ENCODE measurements around the gene MAPK14. TPM values are rescaled to one million over a fixed set of nuclear protein-coding genes. Genes with fewer than 3 reads are reported as not detected.

The MAPK14 gene
- total RNA-seq, 1 donor from 2014 or later, result 41.3 TPM

DNA sequence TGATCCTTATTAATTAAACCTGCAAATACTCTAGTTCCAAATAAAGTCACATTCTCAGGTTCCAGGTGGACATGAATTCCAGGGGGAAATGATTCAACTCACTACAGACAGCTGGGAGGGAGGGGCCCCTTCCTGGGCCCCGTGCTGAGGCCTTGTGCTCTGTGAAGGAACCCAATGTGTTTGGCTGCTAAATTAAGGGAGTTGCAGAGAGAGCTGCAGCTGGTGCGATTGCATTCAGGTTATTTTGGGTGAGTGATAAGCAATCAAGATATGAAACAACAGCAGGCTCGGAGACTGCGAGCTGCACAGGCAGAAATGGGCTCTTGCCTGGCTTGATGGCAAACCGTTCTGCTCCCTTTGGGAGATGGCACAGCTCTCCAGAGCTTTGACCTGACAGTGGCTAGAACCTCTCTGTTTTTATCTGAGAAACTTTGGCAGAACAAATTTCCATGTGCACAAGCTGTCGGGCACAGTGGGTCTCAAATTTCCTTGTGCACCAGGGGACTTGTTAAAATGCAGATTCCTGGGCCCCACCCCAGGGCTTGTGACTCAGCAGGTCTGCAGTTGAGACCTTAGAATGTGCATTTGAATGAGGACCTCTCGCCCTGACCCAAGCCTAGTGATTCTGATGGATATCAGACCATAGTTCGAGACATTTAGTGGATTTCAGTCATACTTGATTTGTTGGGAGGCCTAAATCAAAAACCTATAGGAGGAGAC lies 112.5 kb downstream of the MAPK14 start:
- no peak for TF ChIP-seq EZH2 (IDR thresholded peaks at IDR 0.05; ENCODE audit: insufficient read depth, low read length)
- TF ChIP-seq, protein P1, sequence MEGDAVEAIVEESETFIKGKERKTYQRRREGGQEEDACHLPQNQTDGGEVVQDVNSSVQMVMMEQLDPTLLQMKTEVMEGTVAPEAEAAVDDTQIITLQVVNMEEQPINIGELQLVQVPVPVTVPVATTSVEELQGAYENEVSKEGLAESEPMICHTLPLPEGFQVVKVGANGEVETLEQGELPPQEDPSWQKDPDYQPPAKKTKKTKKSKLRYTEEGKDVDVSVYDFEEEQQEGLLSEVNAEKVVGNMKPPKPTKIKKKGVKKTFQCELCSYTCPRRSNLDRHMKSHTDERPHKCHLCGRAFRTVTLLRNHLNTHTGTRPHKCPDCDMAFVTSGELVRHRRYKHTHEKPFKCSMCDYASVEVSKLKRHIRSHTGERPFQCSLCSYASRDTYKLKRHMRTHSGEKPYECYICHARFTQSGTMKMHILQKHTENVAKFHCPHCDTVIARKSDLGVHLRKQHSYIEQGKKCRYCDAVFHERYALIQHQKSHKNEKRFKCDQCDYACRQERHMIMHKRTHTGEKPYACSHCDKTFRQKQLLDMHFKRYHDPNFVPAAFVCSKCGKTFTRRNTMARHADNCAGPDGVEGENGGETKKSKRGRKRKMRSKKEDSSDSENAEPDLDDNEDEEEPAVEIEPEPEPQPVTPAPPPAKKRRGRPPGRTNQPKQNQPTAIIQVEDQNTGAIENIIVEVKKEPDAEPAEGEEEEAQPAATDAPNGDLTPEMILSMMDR (IDR thresholded peaks at IDR 0.05; ENCODE audit: insufficient read depth, low read depth, low read length), result no peak
- H4K20me1 ChIP-seq (ENCODE audit: insufficient read depth, low read length), result no peaks in the 10 kb centered on the region
- H3K4me3 ChIP-seq (ENCODE audit: insufficient read depth, low read depth, low read length), result no peak overlapping the region
- H3K9me3 Mint-ChIP-seq (ENCODE audit: unreplicated experiment), result no peaks in the 10 kb centered on the region
- H3K4me1 ChIP-seq (ENCODE audit: insufficient read depth, low read length), result no peaks in the 10 kb centered on the region
- no peak overlapping the region for H3K4me2 ChIP-seq (ENCODE audit: low read length)
- no peak overlapping the region for H3K4me3 Mint-ChIP-seq (ENCODE audit: unreplicated experiment)
- no peak for FAIRE-seq
- H3K27ac ChIP-seq (ENCODE audit: low read depth, low read length), result no peak overlapping the region
- H2AFZ ChIP-seq (ENCODE audit: low read depth, low read length), result no peak overlapping the region
- H3K79me2 ChIP-seq (ENCODE audit: insufficient read depth, low read length), result no peaks in the 10 kb centered on the region
- peaks cover 9% of the 10 kb centered on the region for H3K27me3 Mint-ChIP-seq (ENCODE audit: low read depth, unreplicated experiment)
- peaks cover 6% of the 10 kb centered on the region for H3K4me1 Mint-ChIP-seq (ENCODE audit: low read depth, unreplicated experiment)
- no peaks in the 10 kb centered on the region for H3K9me3 ChIP-seq (ENCODE audit: insufficient read depth, low read depth, low read length)
- H3K36me3 ChIP-seq (ENCODE audit: insufficient read depth, low read length), result no peaks in the 10 kb centered on the region
- no peak for DNase-seq (ENCODE audit: low read depth)
- peaks cover 6% of the 10 kb centered on the region for H3K36me3 Mint-ChIP-seq (ENCODE audit: low read depth, unreplicated experiment)
- H3K9ac ChIP-seq (ENCODE audit: low read length), result no peak overlapping the region
- H3K27ac Mint-ChIP-seq (ENCODE audit: unreplicated experiment), result no peak overlapping the region
- H3K27me3 ChIP-seq (ENCODE audit: insufficient read depth, low read length), result no peaks in the 10 kb centered on the region

DNA sequence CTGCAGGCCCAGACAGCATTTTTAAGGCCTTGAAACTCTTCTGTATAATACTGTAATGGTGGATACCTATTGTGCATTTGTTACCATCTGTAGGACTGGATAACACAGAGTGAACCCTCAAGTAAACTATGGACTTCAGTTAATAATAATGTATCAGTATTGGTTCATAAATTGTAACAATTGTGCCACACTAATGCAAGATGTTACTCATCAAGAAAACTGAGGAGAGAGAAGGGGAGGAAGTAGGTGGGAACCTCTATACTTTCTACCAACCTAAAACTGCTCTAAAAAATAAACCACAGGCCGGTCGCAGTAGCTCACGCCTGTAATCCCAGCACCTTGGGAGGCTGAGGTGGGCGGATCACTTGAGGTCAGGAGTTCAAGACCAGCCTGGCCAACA lies 113.5 kb downstream of the MAPK14 start:
- no peaks in the 10 kb centered on the region for H4K20me1 ChIP-seq (ENCODE audit: insufficient read depth, low read length)
- no peaks in the 10 kb centered on the region for H3K9me3 ChIP-seq (ENCODE audit: insufficient read depth, low read depth, low read length)
- H3K4me2 ChIP-seq (ENCODE audit: low read length), result no peak overlapping the region
- H3K9me3 Mint-ChIP-seq (ENCODE audit: unreplicated experiment), result no peaks in the 10 kb centered on the region
- H3K4me1 Mint-ChIP-seq (ENCODE audit: low read depth, unreplicated experiment), result peaks cover 6% of the 10 kb centered on the region
- no peaks in the 10 kb centered on the region for H3K79me2 ChIP-seq (ENCODE audit: insufficient read depth, low read length)
- H3K4me3 ChIP-seq (ENCODE audit: insufficient read depth, low read depth, low read length), result no peak overlapping the region
- no peaks in the 10 kb centered on the region for H3K27me3 ChIP-seq (ENCODE audit: insufficient read depth, low read length)
- peaks cover 6% of the 10 kb centered on the region for H3K27me3 Mint-ChIP-seq (ENCODE audit: low read depth, unreplicated experiment)
- H3K4me3 Mint-ChIP-seq (ENCODE audit: unreplicated experiment), result no peak overlapping the region
- H3K36me3 ChIP-seq (ENCODE audit: insufficient read depth, low read length), result no peaks in the 10 kb centered on the region
- DNase-seq (ENCODE audit: low read depth) (no peak), FAIRE-seq (no peak)
- no peak overlapping the region for H3K27ac Mint-ChIP-seq (ENCODE audit: unreplicated experiment)
- H3K4me1 ChIP-seq (ENCODE audit: insufficient read depth, low read length), result no peaks in the 10 kb centered on the region
- H3K27ac ChIP-seq (ENCODE audit: low read depth, low read length), result no peak overlapping the region
- H2AFZ ChIP-seq (ENCODE audit: low read depth, low read length), result no peak overlapping the region
- no peak overlapping the region for H3K9ac ChIP-seq (ENCODE audit: low read length)
- peaks cover 3% of the 10 kb centered on the region for H3K36me3 Mint-ChIP-seq (ENCODE audit: low read depth, unreplicated experiment)
- TF ChIP-seq EZH2 (IDR thresholded peaks at IDR 0.05; ENCODE audit: insufficient read depth, low read length), result no peak
- TF ChIP-seq, protein P1 (IDR thresholded peaks at IDR 0.05; ENCODE audit: insufficient read depth, low read depth, low read length), result no peak

DNA sequence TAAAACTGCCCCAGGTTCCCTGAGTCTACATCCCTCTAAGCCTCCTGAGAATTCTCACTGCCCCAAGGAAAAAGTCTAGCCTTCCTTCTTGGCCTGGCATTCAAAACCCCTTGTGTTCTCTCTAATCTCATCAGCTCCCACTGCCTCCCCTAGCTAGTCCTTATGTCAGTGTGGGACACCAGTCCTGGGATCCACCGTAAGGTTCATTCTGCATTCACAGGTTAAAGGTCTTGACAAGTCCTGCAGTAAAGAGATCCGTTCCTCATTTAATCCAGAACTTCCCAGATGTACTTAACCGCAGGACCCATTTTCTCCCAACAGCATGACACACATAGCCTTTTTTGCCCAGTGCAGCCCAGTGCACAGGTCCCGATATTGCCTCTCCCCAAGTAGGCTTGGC lies 114.4 kb downstream of the MAPK14 start:
- Histone ChIP-seq H3K36me3 (ENCODE audit: insufficient read depth, low read length) (no peaks in the 10 kb centered on the region), H3K27ac (ENCODE audit: low read depth, low read length) (no peak overlapping the region), H3K4me3 (ENCODE audit: insufficient read depth, low read depth, low read length) (no peak overlapping the region), H3K9ac (ENCODE audit: low read length) (no peak overlapping the region), H4K20me1 (ENCODE audit: insufficient read depth, low read length) (no peaks in the 10 kb centered on the region), H2AFZ (ENCODE audit: low read depth, low read length) (no peak overlapping the region), H3K9me3 (ENCODE audit: insufficient read depth, low read depth, low read length) (no peaks in the 10 kb centered on the region), H3K27me3 (ENCODE audit: insufficient read depth, low read length) (no peaks in the 10 kb centered on the region), H3K4me2 (ENCODE audit: low read length) (no peak overlapping the region), H3K4me1 (ENCODE audit: insufficient read depth, low read length) (no peaks in the 10 kb centered on the region), H3K79me2 (ENCODE audit: insufficient read depth, low read length) (no peaks in the 10 kb centered on the region)
- FAIRE-seq (no peak), DNase-seq (ENCODE audit: low read depth) (no peak)
- Mint-ChIP-seq H3K27ac (ENCODE audit: unreplicated experiment) (no peak overlapping the region), H3K27me3 (ENCODE audit: low read depth, unreplicated experiment) (peaks cover 6% of the 10 kb centered on the region), H3K4me3 (ENCODE audit: unreplicated experiment) (no peak overlapping the region), H3K9me3 (ENCODE audit: unreplicated experiment) (peaks cover 1% of the 10 kb centered on the region), H3K4me1 (ENCODE audit: low read depth, unreplicated experiment) (peaks cover 6% of the 10 kb centered on the region), H3K36me3 (ENCODE audit: low read depth, unreplicated experiment) (peaks cover 3% of the 10 kb centered on the region)
- TF ChIP-seq EZH2 (IDR thresholded peaks at IDR 0.05; ENCODE audit: insufficient read depth, low read length), result no peak
- TF ChIP-seq, protein P1 (IDR thresholded peaks at IDR 0.05; ENCODE audit: insufficient read depth, low read depth, low read length), result no peak
